AG10803 (cell line): Measurements from ENCODE around the gene SREBF1.

Experiments used
- DNase-seq: peaks from one replicate; pipeline ENCODE4 v3.0.0; 2010; ENCODE audit warnings: low read depth
- H3K4me3 ChIP-seq: 2 replicates; pipeline ENCODE4 v1.5.1; 2011; ENCODE audit warnings: mild to moderate bottlenecking, low read length, control low read depth
- CTCF ChIP-seq: conservative IDR thresholded peaks from 2 replicates; pipeline ENCODE4 v1.5.1; 2011; ENCODE audit warnings: mild to moderate bottlenecking, low read length, control low read depth, inconsistent platforms

The SREBF1 gene

GRCh38 chr17:17822616-17823015 is 14.2 kb downstream of the SREBF1 start:
- no peak for DNase-seq
- TF ChIP-seq CTCF, result no peak
- peak overlapping the region; percentile 61 for H3K4me3 ChIP-seq

- no peak for TF ChIP-seq CTCF
- peak overlapping the region; percentile 61 for H3K4me3 ChIP-seq
- peak; percentile 95 for DNase-seq
Measured at GRCh38 chr17:17822189-17822588, 14.6 kb downstream of the SREBF1 start.

- DNase-seq, result no peak
- H3K4me3 ChIP-seq, result no peak overlapping the region
- no peak for TF ChIP-seq CTCF
Measured at GRCh38 chr17:17820463-17821158, 16.2 kb downstream of the SREBF1 start.

GRCh38 chr17:17820046-17820445 is 16.7 kb downstream of the SREBF1 start:
- no peak for DNase-seq
- TF ChIP-seq CTCF, result no peak
- H3K4me3 ChIP-seq, result no peak overlapping the region

GRCh38 chr17:17819561-17819995 is 17.2 kb downstream of the SREBF1 start:
- H3K4me3 ChIP-seq, result no peak overlapping the region
- TF ChIP-seq CTCF, result no peak
- peak; percentile 86 for DNase-seq

GRCh38 chr17:17819111-17819510 is 17.7 kb downstream of the SREBF1 start:
- TF ChIP-seq CTCF, result no peak
- no peak for DNase-seq

GRCh38 chr17:17818088-17818526 is 18.7 kb downstream of the SREBF1 start:
- DNase-seq, result no peak
- no peak for TF ChIP-seq CTCF
- no peak overlapping the region for H3K4me3 ChIP-seq

More at GRCh38 chr17:17819111-17819510, 17.7 kb downstream of the SREBF1 start:
- H3K4me3 ChIP-seq, result no peak overlapping the region
